ENCODE results near the gene PSMC3IP. TPM values are rescaled to one million over a fixed set of nuclear protein-coding genes. Genes with fewer than 3 reads are reported as not detected.

Gene PSMC3IP
- total and polyA plus RNA-seq, 2 experiments from 2014 or later = 18.5 to 29.5 TPM

- peaks cover 24% of the 10 kb centered on the region for H3F3A ChIP-seq (replicated peaks; ENCODE audit: low read depth)
- H3K4me1 Mint-ChIP-seq = peaks cover 23% of the 10 kb centered on the region
- H3K27me3 Mint-ChIP-seq (ENCODE audit: insufficient read depth, low read depth, poor library complexity) = peaks cover 12% of the 10 kb centered on the region
- peaks cover 17% of the 10 kb centered on the region for H3K79me2 ChIP-seq (replicated peaks; ENCODE audit: insufficient read depth)
- H3K27ac Mint-ChIP-seq = peak within 1 kb of the TSS; percentile 94
- peak within 1 kb of the TSS; percentile 84 for H3K4me3 ChIP-seq
- no peaks in the 10 kb centered on the region for H3K36me3 ChIP-seq (ENCODE audit: insufficient read depth)
- H4K20me1 ChIP-seq (replicated peaks; ENCODE audit: insufficient read depth) = no peaks in the 10 kb centered on the region
- peaks cover 28% of the 10 kb centered on the region for H3K36me3 Mint-ChIP-seq (ENCODE audit: low read depth)
- DNase-seq (ENCODE audit: low spot score) (peak; percentile 99), ATAC-seq (peak; percentile 76)
- peak within 1 kb of the TSS; percentile 54; the same call in 1 of the 2 replicates for H2AFZ ChIP-seq
- H3K9me3 Mint-ChIP-seq = no peaks in the 10 kb centered on the region
- peaks cover 15% of the 10 kb centered on the region for H3K4me1 ChIP-seq (ENCODE audit: insufficient read depth)
- no peaks in the 10 kb centered on the region for H3K9me2 ChIP-seq (ENCODE audit: insufficient read depth)
- H3K4me2 ChIP-seq = peak within 1 kb of the TSS; percentile 81
- peak within 1 kb of the TSS; percentile 60 for H3K27ac ChIP-seq (ENCODE audit: low read depth)
- no peaks in the 10 kb centered on the region for H3K27me3 ChIP-seq (ENCODE audit: insufficient read depth)
- peak within 1 kb of the TSS; percentile 96 for H3K4me3 Mint-ChIP-seq
- TF ChIP-seq EZH2phosphoT487 (IDR thresholded peaks at IDR 0.05; ENCODE audit: unreplicated experiment) = no peak
- TF ChIP-seq EZH2 (IDR thresholded peaks at IDR 0.05; ENCODE audit: low read depth, unreplicated experiment) = no peak
- peak; percentile 52 for TF ChIP-seq CREB1 (CRISPR knock-in tag; IDR thresholded peaks at IDR 0.05; ENCODE audit: low read depth)
- TF ChIP-seq CTCF (conservative IDR thresholded peaks at IDR 0.05; ENCODE audit: low read depth in 2 of 2) = no peak
- no peak for TF ChIP-seq ZNF331 (CRISPR knock-in tag; IDR thresholded peaks at IDR 0.05; ENCODE audit: low read depth)
- no peak for TF ChIP-seq NANOG (IDR thresholded peaks at IDR 0.05; ENCODE audit: borderline replicate concordance)
- TF ChIP-seq STAT1 (IDR thresholded peaks at IDR 0.05; ENCODE audit: unreplicated experiment) = no peak
- TF ChIP-seq JUNB (IDR thresholded peaks at IDR 0.05; ENCODE audit: unreplicated experiment) = no peak
- no peak for TF ChIP-seq ZNF462 (CRISPR knock-in tag; IDR thresholded peaks at IDR 0.05)
- TF ChIP-seq ETS1 (IDR thresholded peaks at IDR 0.05) = peak; percentile 91
- no peak for TF ChIP-seq ZNF114 (CRISPR knock-in tag; IDR thresholded peaks at IDR 0.05)
- peak; percentile 69 for TF ChIP-seq POLR2AphosphoS5 (IDR thresholded peaks at IDR 0.05; ENCODE audit: low read depth)
- TF ChIP-seq REST (IDR thresholded peaks at IDR 0.05; ENCODE audit: unreplicated experiment) = no peak
These were observed 15.6 kb downstream of the PSMC3IP start, which contains the start of gene COASY for GRCh38 chr17:42561897-42562387. Gene COASY, plus strand, starts transcription at chr17:42562148. Its CDS starts 475 bp downstream, at chr17:42562623.
